HG03457 (cell line): ENCODE results near the gene CTCF.
"Not testable (repeated sequence)": the region's sequence is repeated elsewhere in the genome, so short reads cannot be mapped to it uniquely, and the experiment has no call there.

Experiments
- ATAC-seq: cut with Tn5 transposase; IDR thresholded peaks from one replicate; pipeline ENCODE4 v1.9.1; 2021; ENCODE audit warnings: moderate number of reproducible peaks; ENCODE audit not compliant: unreplicated experiment

CTCF gene

GRCh38 chr16:67562526-67562917, at the start of gene CTCF:
Gene CTCF, plus strand, starts transcription at chr16:67562526. Its CDS starts 48,307 bp downstream, at chr16:67610833.
- ATAC-seq: peak; percentile 40

GRCh38 chr16:67513892-67514291, 48.4 kb upstream of the CTCF start:
- ATAC-seq: not testable (repeated sequence)

GRCh38 chr16:67514382-67514828, 47.9 kb upstream of the CTCF start:
- ATAC-seq: peak; percentile 38

GRCh38 chr16:67516296-67517154, 45.8 kb upstream of the CTCF start:
- ATAC-seq: no peak

GRCh38 chr16:67517155-67517445, 45.2 kb upstream of the CTCF start:
- no peak for ATAC-seq

GRCh38 chr16:67517661-67518423, 44.5 kb upstream of the CTCF start:
- no peak for ATAC-seq

GRCh38 chr16:67518676-67519075, 43.6 kb upstream of the CTCF start:
- ATAC-seq: no peak

- no peak for ATAC-seq
Measured at GRCh38 chr16:67519242-67519641, 43.1 kb upstream of the CTCF start.

GRCh38 chr16:67521095-67521804, 41.1 kb upstream of the CTCF start:
- ATAC-seq: peak; percentile 63

GRCh38 chr16:67525176-67525860, 37.0 kb upstream of the CTCF start:
- ATAC-seq: no peak

GRCh38 chr16:67526149-67526791, 36.1 kb upstream of the CTCF start:
- no peak for ATAC-seq

- ATAC-seq: no peak
Measured at GRCh38 chr16:67528222-67528869, 34.0 kb upstream of the CTCF start, which contains the start of gene RIPOR1. Gene RIPOR1, plus strand, starts transcription at chr16:67528829. Its CDS starts 9,618 bp downstream, at chr16:67538447.

GRCh38 chr16:67528870-67529581, 33.3 kb upstream of the CTCF start:
- no peak for ATAC-seq

- no peak for ATAC-seq
Measured at GRCh38 chr16:67529582-67530012, 32.7 kb upstream of the CTCF start.

GRCh38 chr16:67530013-67530939, 32.0 kb upstream of the CTCF start:
- no peak for ATAC-seq

GRCh38 chr16:67531247-67531646, 31.1 kb upstream of the CTCF start:
- ATAC-seq: no peak

- no peak for ATAC-seq
Measured at GRCh38 chr16:67533024-67533560, 29.2 kb upstream of the CTCF start.

- ATAC-seq: not testable (repeated sequence)
Measured at GRCh38 chr16:67533987-67534386, 28.3 kb upstream of the CTCF start.
